GM23338 (cell line): ENCODE measurements around the gene NCK2. TPM values are rescaled to one million over a fixed set of nuclear protein-coding genes. Genes with fewer than 3 reads are reported as not detected.

ENCODE experiments used
- ATAC-seq: fragments of 200-7000 bp; cut with Tn5 transposase; 3 replicates; pipeline ENCODE4 v1.9.1; 2020
- DNase-seq: peaks from one replicate; pipeline ENCODE4 v3.0.0-alpha.2; 2015; ENCODE audit warnings: low spot score
- H2AFZ ChIP-seq: fragments of 200-600 bp; sonication (generic); 2 replicates; pipeline ENCODE4 v1.8.0; 2016; ENCODE audit warnings: antibody characterized with exemption, mild to moderate bottlenecking, moderate library complexity
- H3F3A ChIP-seq: fragments of 200-600 bp; sonication (generic); replicated peaks from 2 replicates; pipeline ENCODE4 v1.8.0; 2017; ENCODE audit warnings: antibody characterized with exemption, mixed run types, low read depth
- H3K27ac ChIP-seq: fragments of 200-600 bp; sonication (generic); 2 replicates; pipeline ENCODE4 v1.6.1; 2016; ENCODE audit warnings: low read depth
- H3K27me3 ChIP-seq: fragments of 200-600 bp; sonication (generic); 2 replicates; pipeline ENCODE4 v1.8.0; 2016; ENCODE audit warnings: mild to moderate bottlenecking, mixed run types, moderate library complexity; ENCODE audit not compliant: insufficient read depth
- H3K36me3 ChIP-seq: fragments of 200-600 bp; sonication (generic); 2 replicates; pipeline ENCODE4 v1.8.0; 2016; ENCODE audit warnings: mild to moderate bottlenecking; ENCODE audit not compliant: insufficient read depth
- H3K4me1 ChIP-seq: fragments of 200-600 bp; sonication (generic); 2 replicates; pipeline ENCODE4 v1.8.0; 2016; ENCODE audit warnings: mild to moderate bottlenecking, moderate library complexity; ENCODE audit not compliant: insufficient read depth
- H3K4me2 ChIP-seq: fragments of 200-600 bp; sonication (generic); 2 replicates; pipeline ENCODE4 v1.7.1; 2017; ENCODE audit warnings: mixed run types
- H3K4me3 ChIP-seq: fragments of 200-600 bp; sonication (generic); 2 replicates; pipeline ENCODE4 v1.6.1; 2016; ENCODE audit warnings: mixed run types
- H3K79me2 ChIP-seq: fragments of 200-600 bp; sonication (generic); replicated peaks from 2 replicates; pipeline ENCODE4 v1.8.0; 2017; ENCODE audit warnings: mild to moderate bottlenecking; ENCODE audit not compliant: insufficient read depth
- H3K9me2 ChIP-seq: fragments of 200-600 bp; sonication (generic); 2 replicates; pipeline ENCODE4 v1.8.0; 2017; ENCODE audit not compliant: insufficient read depth
- H4K20me1 ChIP-seq: fragments of 200-600 bp; sonication (generic); replicated peaks from 2 replicates; pipeline ENCODE4 v1.8.0; 2017; ENCODE audit warnings: mild to moderate bottlenecking; ENCODE audit not compliant: insufficient read depth
- H3K27ac Mint-ChIP-seq: 2 replicates; pipeline ENCODE4 v1.8.0; 2020; ENCODE audit warnings: inconsistent platforms, mild to moderate bottlenecking, moderate library complexity, mixed read lengths
- H3K27me3 Mint-ChIP-seq: 3 replicates; pipeline ENCODE4 v1.8.0; 2022; ENCODE audit warnings: low read depth, mild to moderate bottlenecking, moderate library complexity, mixed read lengths, inconsistent platforms; ENCODE audit not compliant: insufficient read depth, poor library complexity
- H3K36me3 Mint-ChIP-seq: 3 replicates; pipeline ENCODE4 v1.8.0; 2021; ENCODE audit warnings: low read depth, mild to moderate bottlenecking, inconsistent platforms, moderate library complexity, mixed read lengths
- H3K4me1 Mint-ChIP-seq: 3 replicates; pipeline ENCODE4 v1.8.0; 2020; ENCODE audit warnings: mild to moderate bottlenecking, inconsistent platforms, mixed read lengths
- H3K4me3 Mint-ChIP-seq: 3 replicates; pipeline ENCODE4 v1.8.0; 2021; ENCODE audit warnings: moderate library complexity, mild to moderate bottlenecking, inconsistent platforms, mixed read lengths
- H3K9me3 Mint-ChIP-seq: 3 replicates; pipeline ENCODE4 v1.8.0; 2020; ENCODE audit warnings: moderate library complexity, mild to moderate bottlenecking, inconsistent platforms, mixed read lengths
- CREB1 ChIP-seq: fragments of 250-450 bp; sonication (Bioruptor Pico); IDR thresholded peaks from 2 replicates; pipeline ENCODE4 v1.5.0; 2020; ENCODE audit warnings: low read depth, mild to moderate bottlenecking, moderate library complexity
- EZH2 ChIP-seq: fragments of 200-600 bp; sonication (generic); IDR thresholded peaks from one replicate; pipeline ENCODE4 v1.8.0; 2017; ENCODE audit warnings: antibody characterized with exemption, mild to moderate bottlenecking, low read depth; ENCODE audit not compliant: unreplicated experiment
- EZH2phosphoT487 ChIP-seq: fragments of 200-600 bp; sonication (generic); IDR thresholded peaks from one replicate; pipeline ENCODE4 v1.8.1; 2018; ENCODE audit warnings: antibody characterized with exemption; ENCODE audit not compliant: unreplicated experiment
- JUNB ChIP-seq: IDR thresholded peaks from one replicate; pipeline ENCODE4 v1.6.1; 2016; ENCODE audit warnings: antibody characterized with exemption; ENCODE audit not compliant: unreplicated experiment
- NANOG ChIP-seq: IDR thresholded peaks from 2 replicates; pipeline ENCODE4 v1.6.1; 2016; ENCODE audit warnings: antibody characterized with exemption, borderline replicate concordance
- POLR2AphosphoS5 ChIP-seq: IDR thresholded peaks from 2 replicates; pipeline ENCODE4 v1.6.1; 2016; ENCODE audit warnings: antibody characterized with exemption, low read depth
- STAT1 ChIP-seq: IDR thresholded peaks from one replicate; pipeline ENCODE4 v1.6.1; 2016; ENCODE audit warnings: antibody characterized with exemption; ENCODE audit not compliant: unreplicated experiment
- ZNF114 ChIP-seq: fragments of 250-450 bp; sonication (Bioruptor Pico); IDR thresholded peaks from 2 replicates; pipeline ENCODE4 v1.5.0; 2020; ENCODE audit warnings: mild to moderate bottlenecking, moderate library complexity
- ZNF331 ChIP-seq: fragments of 250-450 bp; sonication (Bioruptor Pico); IDR thresholded peaks from 2 replicates; pipeline ENCODE4 v1.5.0; 2020; ENCODE audit warnings: low read depth, mild to moderate bottlenecking, moderate library complexity
- polyA plus RNA-seq: library from polyadenylated mRNA; unstranded; fragments of >200 nt; fragmentation: Nextera tagmentation; extraction: Ambion mirVana; gene quantifications from 2 replicates; pipeline ENCODE4 v1.2.1, GENCODE V29; 2016
- total RNA-seq: library from RNA; depleted of rRNA; stranded (reverse); fragments of >200 nt; shearing (Covaris generic); gene quantifications from 2 replicates; pipeline ENCODE4 v1.2.3, GENCODE V29; 2014
- TF ChIP-seq, protein P1 (sequence below), 2 experiments: fragments of 200-600 bp in 1 of 2; sonication (generic) in 1 of 2; conservative IDR thresholded peaks; 2 replicates each; pipeline versions ENCODE4 v1.5.1 to v1.6.1; 2016 to 2017; ENCODE audit warnings: antibody characterized with exemption in 2 of 2, low read depth in 2 of 2, mild to moderate bottlenecking in 2 of 2, moderate library complexity in 1 of 2
- TF ChIP-seq, protein P2 (sequence below): IDR thresholded peaks from 2 replicates; pipeline ENCODE4 v1.6.1; 2016; ENCODE audit warnings: antibody characterized with exemption
- TF ChIP-seq, protein P3 (sequence below): fragments of 250-450 bp; sonication (Bioruptor Pico); IDR thresholded peaks from 2 replicates; pipeline ENCODE4 v1.5.0; 2020; ENCODE audit warnings: mild to moderate bottlenecking, moderate library complexity

NCK2 gene
- total and polyA plus RNA-seq, 2 experiments from 2014 or later: 26.9 to 59.9 TPM

DNA sequence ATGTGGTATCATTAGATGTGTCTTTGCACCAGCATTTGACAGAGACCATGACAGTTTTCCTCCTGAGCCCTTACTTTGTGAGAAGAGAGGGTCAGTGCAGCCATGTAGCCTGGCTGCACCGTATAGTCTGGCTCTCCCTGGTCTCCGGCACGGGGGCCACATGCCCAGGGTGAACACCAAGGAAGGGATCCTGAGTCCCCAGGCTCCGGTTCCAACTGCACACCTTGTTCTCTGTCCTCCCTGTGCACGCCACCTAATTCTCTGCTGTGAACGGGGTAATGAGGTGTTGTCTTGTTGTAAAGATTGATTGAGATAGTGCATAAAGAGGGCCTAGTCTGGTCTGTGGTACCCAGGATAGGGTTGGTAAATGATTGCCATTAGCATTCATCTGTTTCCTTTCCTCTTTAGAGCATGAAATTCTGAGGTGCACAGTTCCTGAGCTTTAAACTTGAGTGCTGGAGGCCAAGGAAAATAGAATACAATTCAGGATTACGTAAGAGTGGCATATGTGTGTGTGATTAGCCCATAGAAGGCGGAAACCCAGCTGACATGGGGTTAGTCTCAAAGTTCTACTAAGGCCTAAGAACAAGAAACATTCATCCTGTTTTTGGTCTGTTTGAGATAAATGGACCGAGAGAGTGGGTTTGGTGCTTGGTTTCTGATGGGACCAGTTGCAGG is 55.5 kb downstream of the NCK2 start:
- peaks cover 4% of the 10 kb centered on the region for H3K27me3 Mint-ChIP-seq
- no peak for ATAC-seq

DNA sequence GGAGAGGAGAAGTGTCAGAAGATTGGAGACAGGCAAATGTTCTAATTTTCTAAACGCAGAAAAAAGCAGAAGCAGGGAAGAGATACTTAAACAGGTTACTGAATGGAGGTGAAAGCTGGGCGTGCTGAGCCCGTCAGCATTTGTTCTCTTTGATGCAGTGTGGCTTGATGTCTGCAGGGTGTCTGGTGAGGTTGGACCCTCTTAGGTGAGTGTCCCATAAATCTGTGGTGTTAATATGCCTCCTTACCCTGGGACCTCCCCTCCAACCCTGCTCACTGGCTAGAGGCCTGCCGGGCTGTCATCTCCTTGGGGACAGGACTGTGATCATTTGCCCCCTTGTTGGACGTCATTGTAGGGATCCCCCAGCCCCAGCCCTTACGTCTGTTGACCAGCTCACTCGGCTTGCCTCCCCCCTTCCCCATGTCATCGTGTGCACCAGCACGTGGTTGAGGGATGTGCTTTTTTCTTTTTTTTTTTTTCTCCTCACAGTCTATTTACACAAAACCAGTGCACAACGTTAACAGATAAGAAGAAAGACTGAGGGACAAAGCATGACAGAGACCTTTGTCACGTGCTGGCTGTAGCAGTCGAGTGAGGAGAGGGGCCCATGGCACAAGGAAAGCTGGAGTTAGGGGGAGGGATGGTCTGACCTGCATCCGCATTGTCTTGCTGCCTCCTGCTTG is 56.4 kb downstream of the NCK2 start:
- no peak overlapping the region; the same call in 2 of the 3 replicates for H3K4me3 Mint-ChIP-seq
- H3K27ac Mint-ChIP-seq: no peak overlapping the region
- H3K4me3 ChIP-seq: no peak overlapping the region
- H3K9me2 ChIP-seq: 0 out of 2 replicates have a peak, but pooled peaks cover 8% of the 10 kb centered on the region
- H3K9me3 Mint-ChIP-seq: no peaks in the 10 kb centered on the region
- no peak overlapping the region for H3K4me2 ChIP-seq
- DNase-seq (no peak), ATAC-seq (peak; percentile 41; the same call in 2 of the 3 replicates)
- H3F3A ChIP-seq: no peaks in the 10 kb centered on the region
- H3K27me3 ChIP-seq: no peaks in the 10 kb centered on the region
- peaks cover 4% of the 10 kb centered on the region for H3K27me3 Mint-ChIP-seq
- H3K79me2 ChIP-seq: peaks cover 100% of the 10 kb centered on the region
- peaks cover 34% of the 10 kb centered on the region for H3K4me1 ChIP-seq
- no peaks in the 10 kb centered on the region for H3K36me3 ChIP-seq
- H2AFZ ChIP-seq: no peak overlapping the region
- peaks cover 4% of the 10 kb centered on the region; the same call in 1 of the 3 replicates for H3K36me3 Mint-ChIP-seq
- H4K20me1 ChIP-seq: peaks cover 27% of the 10 kb centered on the region
- peaks cover 58% of the 10 kb centered on the region for H3K4me1 Mint-ChIP-seq
- no peak overlapping the region for H3K27ac ChIP-seq
- TF ChIP-seq JUNB: no peak
- TF ChIP-seq ZNF114 (CRISPR knock-in tag): no peak
- no peak for TF ChIP-seq EZH2phosphoT487
- TF ChIP-seq, protein P1, sequence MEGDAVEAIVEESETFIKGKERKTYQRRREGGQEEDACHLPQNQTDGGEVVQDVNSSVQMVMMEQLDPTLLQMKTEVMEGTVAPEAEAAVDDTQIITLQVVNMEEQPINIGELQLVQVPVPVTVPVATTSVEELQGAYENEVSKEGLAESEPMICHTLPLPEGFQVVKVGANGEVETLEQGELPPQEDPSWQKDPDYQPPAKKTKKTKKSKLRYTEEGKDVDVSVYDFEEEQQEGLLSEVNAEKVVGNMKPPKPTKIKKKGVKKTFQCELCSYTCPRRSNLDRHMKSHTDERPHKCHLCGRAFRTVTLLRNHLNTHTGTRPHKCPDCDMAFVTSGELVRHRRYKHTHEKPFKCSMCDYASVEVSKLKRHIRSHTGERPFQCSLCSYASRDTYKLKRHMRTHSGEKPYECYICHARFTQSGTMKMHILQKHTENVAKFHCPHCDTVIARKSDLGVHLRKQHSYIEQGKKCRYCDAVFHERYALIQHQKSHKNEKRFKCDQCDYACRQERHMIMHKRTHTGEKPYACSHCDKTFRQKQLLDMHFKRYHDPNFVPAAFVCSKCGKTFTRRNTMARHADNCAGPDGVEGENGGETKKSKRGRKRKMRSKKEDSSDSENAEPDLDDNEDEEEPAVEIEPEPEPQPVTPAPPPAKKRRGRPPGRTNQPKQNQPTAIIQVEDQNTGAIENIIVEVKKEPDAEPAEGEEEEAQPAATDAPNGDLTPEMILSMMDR (conservative IDR thresholded peaks at IDR 0.05; ENCODE audit: low read depth in 2 of 2): no peak
- TF ChIP-seq ZNF331: no peak
- TF ChIP-seq STAT1: no peak
- no peak for TF ChIP-seq POLR2AphosphoS5
- TF ChIP-seq EZH2: no peak
- TF ChIP-seq, protein P2, sequence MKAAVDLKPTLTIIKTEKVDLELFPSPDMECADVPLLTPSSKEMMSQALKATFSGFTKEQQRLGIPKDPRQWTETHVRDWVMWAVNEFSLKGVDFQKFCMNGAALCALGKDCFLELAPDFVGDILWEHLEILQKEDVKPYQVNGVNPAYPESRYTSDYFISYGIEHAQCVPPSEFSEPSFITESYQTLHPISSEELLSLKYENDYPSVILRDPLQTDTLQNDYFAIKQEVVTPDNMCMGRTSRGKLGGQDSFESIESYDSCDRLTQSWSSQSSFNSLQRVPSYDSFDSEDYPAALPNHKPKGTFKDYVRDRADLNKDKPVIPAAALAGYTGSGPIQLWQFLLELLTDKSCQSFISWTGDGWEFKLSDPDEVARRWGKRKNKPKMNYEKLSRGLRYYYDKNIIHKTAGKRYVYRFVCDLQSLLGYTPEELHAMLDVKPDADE: no peak
- TF ChIP-seq NANOG: no peak
- TF ChIP-seq, protein P3, sequence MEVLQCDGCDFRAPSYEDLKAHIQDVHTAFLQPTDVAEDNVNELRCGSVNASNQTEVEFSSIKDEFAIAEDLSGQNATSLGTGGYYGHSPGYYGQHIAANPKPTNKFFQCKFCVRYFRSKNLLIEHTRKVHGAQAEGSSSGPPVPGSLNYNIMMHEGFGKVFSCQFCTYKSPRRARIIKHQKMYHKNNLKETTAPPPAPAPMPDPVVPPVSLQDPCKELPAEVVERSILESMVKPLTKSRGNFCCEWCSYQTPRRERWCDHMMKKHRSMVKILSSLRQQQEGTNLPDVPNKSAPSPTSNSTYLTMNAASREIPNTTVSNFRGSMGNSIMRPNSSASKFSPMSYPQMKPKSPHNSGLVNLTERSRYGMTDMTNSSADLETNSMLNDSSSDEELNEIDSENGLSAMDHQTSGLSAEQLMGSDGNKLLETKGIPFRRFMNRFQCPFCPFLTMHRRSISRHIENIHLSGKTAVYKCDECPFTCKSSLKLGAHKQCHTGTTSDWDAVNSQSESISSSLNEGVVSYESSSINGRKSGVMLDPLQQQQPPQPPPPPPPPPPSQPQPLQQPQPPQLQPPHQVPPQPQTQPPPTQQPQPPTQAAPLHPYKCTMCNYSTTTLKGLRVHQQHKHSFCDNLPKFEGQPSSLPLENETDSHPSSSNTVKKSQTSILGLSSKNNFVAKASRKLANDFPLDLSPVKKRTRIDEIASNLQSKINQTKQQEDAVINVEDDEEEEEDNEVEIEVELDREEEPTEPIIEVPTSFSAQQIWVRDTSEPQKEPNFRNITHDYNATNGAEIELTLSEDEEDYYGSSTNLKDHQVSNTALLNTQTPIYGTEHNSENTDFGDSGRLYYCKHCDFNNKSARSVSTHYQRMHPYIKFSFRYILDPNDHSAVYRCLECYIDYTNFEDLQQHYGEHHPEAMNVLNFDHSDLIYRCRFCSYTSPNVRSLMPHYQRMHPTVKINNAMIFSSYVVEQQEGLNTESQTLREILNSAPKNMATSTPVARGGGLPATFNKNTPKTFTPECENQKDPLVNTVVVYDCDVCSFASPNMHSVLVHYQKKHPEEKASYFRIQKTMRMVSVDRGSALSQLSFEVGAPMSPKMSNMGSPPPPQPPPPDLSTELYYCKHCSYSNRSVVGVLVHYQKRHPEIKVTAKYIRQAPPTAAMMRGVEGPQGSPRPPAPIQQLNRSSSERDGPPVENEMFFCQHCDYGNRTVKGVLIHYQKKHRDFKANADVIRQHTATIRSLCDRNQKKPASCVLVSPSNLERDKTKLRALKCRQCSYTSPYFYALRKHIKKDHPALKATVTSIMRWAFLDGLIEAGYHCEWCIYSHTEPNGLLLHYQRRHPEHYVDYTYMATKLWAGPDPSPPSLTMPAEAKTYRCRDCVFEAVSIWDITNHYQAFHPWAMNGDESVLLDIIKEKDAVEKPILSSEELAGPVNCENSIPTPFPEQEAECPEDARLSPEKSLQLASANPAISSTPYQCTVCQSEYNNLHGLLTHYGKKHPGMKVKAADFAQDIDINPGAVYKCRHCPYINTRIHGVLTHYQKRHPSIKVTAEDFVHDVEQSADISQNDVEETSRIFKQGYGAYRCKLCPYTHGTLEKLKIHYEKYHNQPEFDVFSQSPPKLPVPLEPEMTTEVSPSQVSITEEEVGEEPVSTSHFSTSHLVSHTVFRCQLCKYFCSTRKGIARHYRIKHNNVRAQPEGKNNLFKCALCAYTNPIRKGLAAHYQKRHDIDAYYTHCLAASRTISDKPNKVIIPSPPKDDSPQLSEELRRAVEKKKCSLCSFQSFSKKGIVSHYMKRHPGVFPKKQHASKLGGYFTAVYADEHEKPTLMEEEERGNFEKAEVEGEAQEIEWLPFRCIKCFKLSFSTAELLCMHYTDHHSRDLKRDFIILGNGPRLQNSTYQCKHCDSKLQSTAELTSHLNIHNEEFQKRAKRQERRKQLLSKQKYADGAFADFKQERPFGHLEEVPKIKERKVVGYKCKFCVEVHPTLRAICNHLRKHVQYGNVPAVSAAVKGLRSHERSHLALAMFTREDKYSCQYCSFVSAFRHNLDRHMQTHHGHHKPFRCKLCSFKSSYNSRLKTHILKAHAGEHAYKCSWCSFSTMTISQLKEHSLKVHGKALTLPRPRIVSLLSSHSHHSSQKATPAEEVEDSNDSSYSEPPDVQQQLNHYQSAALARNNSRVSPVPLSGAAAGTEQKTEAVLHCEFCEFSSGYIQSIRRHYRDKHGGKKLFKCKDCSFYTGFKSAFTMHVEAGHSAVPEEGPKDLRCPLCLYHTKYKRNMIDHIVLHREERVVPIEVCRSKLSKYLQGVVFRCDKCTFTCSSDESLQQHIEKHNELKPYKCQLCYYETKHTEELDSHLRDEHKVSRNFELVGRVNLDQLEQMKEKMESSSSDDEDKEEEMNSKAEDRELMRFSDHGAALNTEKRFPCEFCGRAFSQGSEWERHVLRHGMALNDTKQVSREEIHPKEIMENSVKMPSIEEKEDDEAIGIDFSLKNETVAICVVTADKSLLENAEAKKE (CRISPR knock-in tag): no peak

More for the DNA sequence above, 55.5 kb downstream of the NCK2 start:
- Mint-ChIP-seq H3K27ac (no peak overlapping the region), H3K36me3 (peaks cover 4% of the 10 kb centered on the region; the same call in 1 of the 3 replicates), H3K9me3 (no peaks in the 10 kb centered on the region), H3K4me1 (peaks cover 67% of the 10 kb centered on the region), H3K4me3 (no peak overlapping the region; the same call in 2 of the 3 replicates)
- Histone ChIP-seq H3K4me3 (no peak overlapping the region), H3K27ac (no peak overlapping the region), H3K27me3 (no peaks in the 10 kb centered on the region), H3K4me1 (peaks cover 43% of the 10 kb centered on the region), H3K36me3 (no peaks in the 10 kb centered on the region), H3K79me2 (peaks cover 100% of the 10 kb centered on the region), H3F3A (no peaks in the 10 kb centered on the region), H4K20me1 (peaks cover 29% of the 10 kb centered on the region), H3K4me2 (no peak overlapping the region), H3K9me2 (0 out of 2 replicates have a peak, but pooled peaks cover 8% of the 10 kb centered on the region), H2AFZ (no peak overlapping the region)
- no peak for DNase-seq
- TF ChIP-seq STAT1 (no peak), CREB1 (CRISPR knock-in tag) (no peak), ZNF114 (CRISPR knock-in tag) (no peak)
